Activated CD4-positive, alpha-beta T cell treated with anti-CD3 and anti-CD28 coated beads for 24 hours (primary cell): Measurements from ENCODE around the gene ST3GAL3.
A peak's percentile ranks its signal among the peaks of the same experiment; 100 is the strongest.
"Not testable (repeated sequence)": the region's sequence is repeated elsewhere in the genome, so short reads cannot be mapped to it uniquely, and the experiment has no call there.

Experiments
- DNase-seq, 2 donors: peaks; one replicate each; pipeline ENCODE4 v3.0.0-alpha.2; 2020; ENCODE audit warnings: low read depth in 2 of 2

Gene ST3GAL3

GRCh38 chr1:43703836-43704235 lies 3.5 kb upstream of the ST3GAL3 start:
- DNase-seq, result no peak

GRCh38 chr1:43704838-43705237 lies 2.5 kb upstream of the ST3GAL3 start:
- DNase-seq, result no peak

GRCh38 chr1:43705334-43705733 lies 2.0 kb upstream of the ST3GAL3 start:
- DNase-seq, result no peak

GRCh38 chr1:43705982-43706597 lies 1.2 kb upstream of the ST3GAL3 start:
- DNase-seq, result no peak

DNA sequence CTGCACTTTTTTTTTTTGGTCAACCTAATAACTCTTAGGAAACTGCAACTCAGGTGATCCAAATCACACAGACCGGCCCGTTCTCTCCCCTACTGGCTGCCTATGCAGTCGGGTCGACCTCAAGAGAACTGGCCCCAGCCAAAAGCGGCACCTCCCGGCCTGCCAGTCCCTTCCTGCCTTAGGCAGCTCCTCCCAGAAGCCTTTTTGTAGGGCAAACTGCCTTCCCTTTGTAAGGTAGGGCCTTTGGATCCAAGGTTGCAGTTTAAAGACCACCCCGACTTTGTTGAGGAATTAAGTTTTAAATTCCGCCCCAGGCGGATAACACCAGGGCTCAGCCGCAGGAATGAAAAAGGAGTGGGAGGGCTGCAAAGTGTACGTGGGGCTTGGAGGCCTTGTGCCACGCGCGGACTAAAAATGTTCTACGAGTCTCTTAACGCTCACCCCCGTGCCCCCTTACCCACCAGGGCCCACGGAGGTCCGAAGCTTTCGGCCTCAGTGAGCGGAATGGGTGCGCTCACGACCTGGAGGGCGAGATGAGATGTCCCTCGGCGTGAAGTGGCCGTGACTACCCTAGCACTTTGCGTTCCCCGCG lies 642 bp upstream of the ST3GAL3 start:
- peak in 1 of 2 donors; percentile 4 for DNase-seq

GRCh38 chr1:43708002-43708410 lies 670 bp downstream of the ST3GAL3 start:
- DNase-seq, result peak in 1 of 2 donors; percentile 10

DNA sequence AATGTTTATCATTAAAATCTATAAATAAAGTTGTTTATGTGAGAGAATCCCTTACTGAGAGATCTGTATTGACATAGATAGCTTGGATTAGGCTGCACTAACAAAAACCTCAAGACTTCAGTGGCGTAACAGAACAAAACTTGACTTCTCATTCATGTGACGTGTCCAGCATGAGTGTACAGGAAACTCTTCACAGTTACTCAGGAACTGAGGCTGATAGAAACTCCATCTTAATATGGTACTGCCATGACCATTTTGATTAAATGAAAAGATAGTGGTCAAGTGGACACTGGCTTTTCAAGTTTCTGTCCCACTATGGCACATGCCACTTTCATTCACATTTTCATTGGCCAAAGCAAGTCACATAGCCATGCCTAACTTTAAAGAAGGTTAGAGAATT lies 3.7 kb downstream of the ST3GAL3 start:
- DNase-seq, result no peak

GRCh38 chr1:43711524-43712386 lies 4.4 kb downstream of the ST3GAL3 start:
- no peak for DNase-seq

DNA sequence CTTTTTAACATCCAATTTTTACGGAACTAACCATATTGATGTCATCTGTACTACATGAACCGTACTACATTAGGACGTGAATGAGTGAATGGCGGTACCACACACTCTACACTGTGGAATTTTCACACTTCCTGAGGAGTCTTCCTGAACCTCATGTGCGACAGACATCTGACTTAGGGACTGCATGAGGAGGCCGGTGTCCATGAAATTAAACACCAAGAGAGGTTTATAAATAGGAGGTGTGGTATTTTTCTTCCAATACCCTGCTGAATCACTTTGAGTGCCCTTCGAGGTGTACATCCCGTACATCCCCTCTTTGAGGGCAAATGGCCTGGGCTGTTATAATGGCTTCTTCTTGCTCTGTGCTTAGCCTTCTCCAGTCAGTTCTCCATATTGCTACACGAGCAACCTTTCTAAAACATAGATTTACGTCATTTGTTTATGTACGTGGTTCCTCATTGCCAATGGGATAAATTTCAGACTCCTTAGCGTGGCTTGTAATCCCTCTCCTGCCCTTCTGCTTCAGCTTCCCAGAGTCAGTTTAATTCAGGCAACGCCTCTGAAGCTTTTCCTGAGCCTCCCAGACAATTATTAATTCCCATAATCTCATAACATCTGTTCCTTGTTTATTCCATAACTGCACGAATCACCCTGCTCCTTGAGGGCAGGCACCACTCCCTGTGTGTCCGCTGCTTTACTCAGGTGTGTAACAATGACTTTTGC lies 9.4 kb downstream of the ST3GAL3 start:
- no peak for DNase-seq

GRCh38 chr1:43719063-43719462 lies 11.7 kb downstream of the ST3GAL3 start:
- no peak for DNase-seq

- not testable (repeated sequence) for DNase-seq
Measured at GRCh38 chr1:43719670-43720419, 12.5 kb downstream of the ST3GAL3 start.

GRCh38 chr1:43722810-43723209 lies 15.5 kb downstream of the ST3GAL3 start:
- no peak for DNase-seq

- no peak for DNase-seq
Measured at GRCh38 chr1:43729816-43730463, 22.6 kb downstream of the ST3GAL3 start.

GRCh38 chr1:43731867-43732531 lies 24.7 kb downstream of the ST3GAL3 start:
- no peak for DNase-seq

- DNase-seq, result no peak
Measured at GRCh38 chr1:43736819-43737218, 29.5 kb downstream of the ST3GAL3 start.

- no peak for DNase-seq
Measured at GRCh38 chr1:43742026-43742425, 34.7 kb downstream of the ST3GAL3 start.

DNA sequence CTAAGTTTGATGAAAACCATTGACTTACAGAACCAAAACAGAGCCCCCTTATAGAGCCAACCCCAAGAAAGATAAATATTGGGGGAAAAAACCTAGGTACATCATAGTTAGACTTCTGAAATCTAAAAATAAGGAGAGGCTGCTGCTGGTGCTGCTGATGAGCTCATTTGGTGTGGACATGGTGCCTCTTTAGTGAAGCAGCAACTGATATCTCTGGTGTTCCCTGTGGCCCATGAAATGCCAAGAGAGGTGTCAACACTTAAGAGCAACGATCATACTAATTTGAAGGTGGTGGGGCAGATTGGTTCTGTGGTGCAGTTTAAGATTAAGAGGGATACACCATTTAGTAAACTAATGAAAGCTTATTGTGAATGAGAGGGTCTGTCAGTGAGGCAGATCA lies 35.9 kb downstream of the ST3GAL3 start:
- no peak for DNase-seq

- DNase-seq, result no peak
Measured at GRCh38 chr1:43747736-43748135, 40.4 kb downstream of the ST3GAL3 start.

DNA sequence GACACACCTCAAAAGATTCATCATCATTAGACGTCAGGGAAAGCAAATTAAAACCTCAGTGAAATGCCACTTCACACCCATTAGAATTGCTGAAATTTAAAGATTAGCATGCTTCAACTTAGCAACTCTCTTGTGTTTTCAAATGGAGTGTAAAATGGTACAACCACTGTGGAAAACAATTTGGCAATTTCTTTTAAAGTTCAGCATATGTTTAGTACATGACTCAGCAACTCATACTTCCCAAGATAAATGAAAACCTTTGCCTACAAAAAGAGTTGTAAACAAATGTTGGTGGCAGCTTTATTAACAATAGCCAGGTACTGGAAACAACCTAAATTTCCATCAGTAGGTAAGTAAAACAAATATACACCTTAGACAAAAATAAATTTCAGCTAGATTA lies 42.7 kb downstream of the ST3GAL3 start:
- DNase-seq, result no peak

GRCh38 chr1:43753422-43753821 lies 46.1 kb downstream of the ST3GAL3 start:
- DNase-seq, result no peak
